IMR-90 (cell line): ENCODE measurements around the gene PTPRG. TPM values are rescaled to one million over a fixed set of nuclear protein-coding genes. Genes with fewer than 3 reads are reported as not detected.

Source experiments
- ATAC-seq: fragments of 200-7000 bp; cut with Tn5 transposase; 2 replicates; pipeline ENCODE4 v1.9.1; 2020; ENCODE audit warnings: low read depth, mild to moderate bottlenecking, moderate library complexity
- BruUV-seq: library from RNA; stranded (reverse); fragments of 400-500 nt; replicated peaks from 2 replicates; lab custom pipeline; 2021; lab: Mats Ljungman, UMichigan
- CTCF ChIA-PET: fragments of 300-600 bp; formaldehyde crosslinking; extraction: SDS; loops from one replicate; lab custom pipeline; 2021; ENCODE audit warnings: antibody characterized with exemption; lab: Yijun Ruan, JAX
- POLR2A ChIA-PET: fragments of 300-600 bp; sonication (Branson Sonifier 250); formaldehyde crosslinking; loops from one replicate; lab custom pipeline; 2022; ENCODE audit warnings: antibody characterized with exemption; ENCODE audit not compliant: unreplicated experiment; lab: Charles Lee
- DNase-seq: peaks from one replicate; pipeline ENCODE4 v3.0.0; 2013
- H2AFZ ChIP-seq: replicated peaks from 2 replicates; pipeline ENCODE3; 2013; ENCODE audit warnings: low read length, mild to moderate bottlenecking; ENCODE audit not compliant: poor library complexity
- H2AK5ac ChIP-seq: 2 replicates; pipeline ENCODE4 v1.6.1; 2013; ENCODE audit warnings: low read depth, low read length, inconsistent platforms
- H2AK9ac ChIP-seq: replicated peaks from 2 replicates; pipeline ENCODE3; 2013; ENCODE audit warnings: mild to moderate bottlenecking, low read depth, low read length, moderate library complexity; ENCODE audit not compliant: poor library complexity
- H2BK120ac ChIP-seq: 2 replicates; pipeline ENCODE4 v1.6.1; 2013; ENCODE audit warnings: low read depth, low read length, inconsistent platforms
- H2BK15ac ChIP-seq: 3 replicates; pipeline ENCODE4 v1.6.1; 2013; ENCODE audit warnings: low read depth, low read length, inconsistent platforms
- H2BK20ac ChIP-seq: 2 replicates; pipeline ENCODE4 v1.6.1; 2013; ENCODE audit warnings: low read depth, mild to moderate bottlenecking, inconsistent platforms, low read length, moderate library complexity
- H2BK5ac ChIP-seq: 2 replicates; pipeline ENCODE4 v1.6.1; 2013; ENCODE audit warnings: mild to moderate bottlenecking, low read depth, low read length, inconsistent platforms; ENCODE audit not compliant: poor library complexity, severe bottlenecking
- H3K14ac ChIP-seq: replicated peaks from 2 replicates; pipeline ENCODE4 v1.6.1; 2013; ENCODE audit warnings: low read depth, low read length, inconsistent platforms
- H3K18ac ChIP-seq: 2 replicates; pipeline ENCODE4 v1.6.1; 2013; ENCODE audit warnings: low read depth, low read length, control low read depth
- H3K23ac ChIP-seq: 2 replicates; pipeline ENCODE4 v1.6.1; 2013; ENCODE audit warnings: low read depth, low read length, inconsistent platforms
- H3K27ac ChIP-seq: 2 replicates; pipeline ENCODE4 v1.5.1; 2013; ENCODE audit warnings: mild to moderate bottlenecking, control low read depth, low read length; ENCODE audit not compliant: insufficient read depth
- H3K27me3 ChIP-seq: 2 replicates; pipeline ENCODE4 v1.6.1; 2013; ENCODE audit warnings: low read length; ENCODE audit not compliant: control insufficient read depth, insufficient read depth
- H3K36me3 ChIP-seq: 2 replicates; pipeline ENCODE4 v1.6.1; 2013; ENCODE audit warnings: low read length, mixed read lengths; ENCODE audit not compliant: control insufficient read depth, insufficient read depth
- H3K4ac ChIP-seq: 2 replicates; pipeline ENCODE4 v1.6.1; 2013; ENCODE audit warnings: low read depth, low read length, inconsistent platforms
- H3K4me1 ChIP-seq: 2 replicates; pipeline ENCODE4 v1.6.1; 2013; ENCODE audit warnings: low read length, mixed read lengths; ENCODE audit not compliant: control insufficient read depth, insufficient read depth
- H3K4me2 ChIP-seq: 2 replicates; pipeline ENCODE4 v1.6.1; 2013; ENCODE audit warnings: low read depth, mild to moderate bottlenecking, control low read depth, low read length, moderate library complexity
- H3K4me3 ChIP-seq: 2 replicates; pipeline ENCODE4 v1.5.1; 2013; ENCODE audit warnings: low read depth, mild to moderate bottlenecking, control low read depth, low read length, moderate library complexity; ENCODE audit not compliant: insufficient read depth
- H3K56ac ChIP-seq: 2 replicates; pipeline ENCODE4 v1.6.1; 2013; ENCODE audit warnings: low read length, inconsistent platforms; ENCODE audit not compliant: insufficient read depth; ENCODE audit errors: extremely low read depth
- H3K79me1 ChIP-seq, 2 experiments: 2 replicates each; pipeline ENCODE4 v1.6.1; 2013; ENCODE audit warnings: low read length in 2 of 2, inconsistent platforms in 1 of 2, low read depth in 1 of 2
- H3K9ac ChIP-seq: 2 replicates; pipeline ENCODE4 v1.6.1; 2013; ENCODE audit warnings: low read depth, low read length, control low read depth
- H3K9me1 ChIP-seq: 2 replicates; pipeline ENCODE4 v1.6.1; 2013; ENCODE audit warnings: low read length, inconsistent platforms; ENCODE audit not compliant: insufficient read depth
- H3K9me3 ChIP-seq: 2 replicates; pipeline ENCODE4 v1.6.1; 2013; ENCODE audit warnings: low read length; ENCODE audit not compliant: control insufficient read depth, insufficient read depth
- H4K20me1 ChIP-seq: 2 replicates; pipeline ENCODE4 v1.6.1; 2013; ENCODE audit warnings: low read length, inconsistent platforms; ENCODE audit not compliant: insufficient read depth
- H4K5ac ChIP-seq: 2 replicates; pipeline ENCODE4 v1.6.1; 2013; ENCODE audit warnings: mild to moderate bottlenecking, low read depth, low read length, control low read depth
- H4K8ac ChIP-seq, 2 experiments: 2 replicates each; pipeline ENCODE4 v1.6.1; 2013; ENCODE audit warnings: low read depth in 2 of 2, low read length in 2 of 2, control low read depth in 1 of 2, inconsistent platforms in 1 of 2
- H4K91ac ChIP-seq: 2 replicates; pipeline ENCODE4 v1.6.1; 2013; ENCODE audit warnings: low read depth, low read length, inconsistent platforms; ENCODE audit not compliant: insufficient read depth
- BHLHE40 ChIP-seq: fragments of 150-350 bp; IDR thresholded peaks from 2 replicates; pipeline ENCODE4 v1.6.1; 2016; ENCODE audit warnings: mild to moderate bottlenecking, low read depth, low read length
- CEBPB ChIP-seq: IDR thresholded peaks from 2 replicates; pipeline ENCODE4 v1.6.1; 2012; ENCODE audit warnings: low read depth, low read length, improper control_type of control experiment
- CHD1 ChIP-seq: IDR thresholded peaks from 2 replicates; pipeline ENCODE4 v1.6.1; 2012; ENCODE audit warnings: low read depth, low read length, improper control_type of control experiment
- CTCF ChIP-seq: conservative IDR thresholded peaks from 2 replicates; pipeline ENCODE4 v1.5.1; 2012; ENCODE audit warnings: mild to moderate bottlenecking, low read depth, low read length, improper control_type of control experiment
- ELK1 ChIP-seq: fragments of 150-350 bp; IDR thresholded peaks from 2 replicates; pipeline ENCODE4 v1.6.1; 2016; ENCODE audit warnings: low read depth, mild to moderate bottlenecking, low read length, moderate library complexity, borderline replicate concordance
- FOS ChIP-seq: fragments of 150-350 bp; IDR thresholded peaks from 2 replicates; pipeline ENCODE4 v1.6.1; 2016; ENCODE audit warnings: low read depth, low read length
- MAFK ChIP-seq: IDR thresholded peaks from 2 replicates; pipeline ENCODE4 v1.6.1; 2012; ENCODE audit warnings: low read depth, low read length, improper control_type of control experiment
- MAZ ChIP-seq: IDR thresholded peaks from 2 replicates; pipeline ENCODE4 v1.6.1; 2012; ENCODE audit warnings: low read depth, mild to moderate bottlenecking, low read length, improper control_type of control experiment, moderate library complexity, borderline replicate concordance
- NFE2L2 ChIP-seq: fragments of 150-350 bp; IDR thresholded peaks from 2 replicates; pipeline ENCODE4 v1.6.1; 2016; ENCODE audit warnings: low read depth, mild to moderate bottlenecking, low read length
- POLR2A ChIP-seq: IDR thresholded peaks from 2 replicates; pipeline ENCODE4 v1.6.1; 2012; ENCODE audit warnings: mild to moderate bottlenecking, low read depth, low read length
- RAD21 ChIP-seq: IDR thresholded peaks from 2 replicates; pipeline ENCODE4 v1.6.1; 2012; ENCODE audit warnings: low read length, improper control_type of control experiment
- RCOR1 ChIP-seq: IDR thresholded peaks from 2 replicates; pipeline ENCODE4 v1.6.1; 2012; ENCODE audit warnings: mild to moderate bottlenecking, low read length, improper control_type of control experiment; ENCODE audit not compliant: insufficient replicate concordance
- RFX5 ChIP-seq: IDR thresholded peaks from 2 replicates; pipeline ENCODE4 v1.8.0; 2012; ENCODE audit warnings: low read depth, mild to moderate bottlenecking, low read length, moderate library complexity
- SMC3 ChIP-seq: fragments of 150-350 bp; IDR thresholded peaks from 2 replicates; pipeline ENCODE4 v1.6.1; 2016; ENCODE audit warnings: low read depth, mild to moderate bottlenecking, antibody characterized with exemption, low read length, moderate library complexity
- USF2 ChIP-seq: fragments of 150-350 bp; IDR thresholded peaks from 2 replicates; pipeline ENCODE4 v1.6.1; 2017; ENCODE audit warnings: mild to moderate bottlenecking, antibody characterized with exemption, low read length, low read depth
- WGBS, 2 experiments: methylation state at CpG; one replicate each; pipeline versions ENCODE4 v1.1.5 to v1.1.7; 2013; ENCODE audit warnings: missing lambda C conversion rate in 2 of 2; ENCODE audit not compliant: insufficient read length in 1 of 2; ENCODE audit errors: extremely low coverage in 2 of 2; 5-methylcytosine and 5-hydroxymethylcytosine counted together
- dilution Hi-C: fragments of 300-500 bp; cut with HindIII; formaldehyde crosslinking; loops from one replicate; pipeline ENCODE4 v1.14.3; 2018; ENCODE audit warnings: low sequenced_read_pairs; ENCODE audit not compliant: unreplicated experiment
- in situ Hi-C: fragments of 300-500 bp; cut with MboI; formaldehyde crosslinking; loops from 3 replicates; pipeline ENCODE4 v1.14.3; 2019; ENCODE audit warnings: low sequenced_read_pairs, inconsistent platforms, mixed read lengths
- intact Hi-C: fragments of 100-400 bp; cut with micrococcal nuclease; formaldehyde crosslinking; loops from 2 replicates; pipeline ENCODE4 v1.10.0; 2022
- polyA plus RNA-seq, 3 experiments: library from polyadenylated mRNA; depleted of rRNA; stranded (reverse); fragments of >200 nt; gene quantifications; 2 replicates each; pipeline ENCODE4 v1.2.3, GENCODE V29; 2012; ENCODE audit warnings: low replicate concordance in 1 of 3
- total RNA-seq: library from RNA; depleted of rRNA; stranded (reverse); fragments of >200 nt; gene quantifications from 2 replicates; pipeline ENCODE4 v1.2.3, GENCODE V29; 2012

Gene PTPRG
- total and polyA plus RNA-seq, 2 of the 4 experiments (the other 2 are of a cell fraction), result 7.7 to 31.0 TPM

GRCh38 chr3:62248734-62249483 is 687.5 kb downstream of the PTPRG start:
- H2BK15ac ChIP-seq, result no peak overlapping the region
- no peak overlapping the region for H3K27ac ChIP-seq
- no peak overlapping the region for H2AK9ac ChIP-seq
- in situ Hi-C loops, result no loop called here
- intact Hi-C loops, result no loop called here
- no peak overlapping the region for H3K4me3 ChIP-seq
- H2AK5ac ChIP-seq, result no peak overlapping the region
- H2BK120ac ChIP-seq, result no peak overlapping the region
- H3K9me3 ChIP-seq, result no peaks in the 10 kb centered on the region
- dilution Hi-C loops, result no loop called here
- H3K14ac ChIP-seq, result no peak overlapping the region
- no peak for ATAC-seq
- no peak overlapping the region for H3K18ac ChIP-seq
- H2BK20ac ChIP-seq, result no peak overlapping the region
- no peak overlapping the region for H3K56ac ChIP-seq
- H3K4ac ChIP-seq, result no peak overlapping the region
- no peaks in the 10 kb centered on the region for H3K27me3 ChIP-seq
- H3K36me3 ChIP-seq, result no peaks in the 10 kb centered on the region
- H2BK5ac ChIP-seq, result no peak overlapping the region
- no peak overlapping the region for H3K23ac ChIP-seq
- no CpG with 5 or more reads among the region's 1 CpG for WGBS, 2 experiments
- peaks cover 5% of the 10 kb centered on the region; the same call in 1 of the 2 replicates for H3K9me1 ChIP-seq
- no TSS peak for BruUV-seq
- H4K20me1 ChIP-seq, result 0 out of 2 replicates have a peak, but pooled peaks cover 3% of the 10 kb centered on the region
- H4K91ac ChIP-seq, result no peak overlapping the region
- H3K79me1 ChIP-seq, result no peaks in the 10 kb centered on the region
- peaks cover 3% of the 10 kb centered on the region for H3K4me1 ChIP-seq
- H3K4me2 ChIP-seq, result no peak overlapping the region
- H2AFZ ChIP-seq, result no peak overlapping the region
- ChIA-PET POLR2A (no interaction called here), CTCF (no interaction called here)
- no peak overlapping the region for H4K5ac ChIP-seq
- DNase-seq, result no peak
- TF ChIP-seq MAFK (no peak), RFX5 (no peak), RCOR1 (no peak), USF2 (no peak), NFE2L2 (no peak), CEBPB (no peak), SMC3 (no peak), CTCF (no peak), RAD21 (no peak), FOS (no peak), BHLHE40 (no peak), ELK1 (no peak), MAZ (no peak), CHD1 (no peak), POLR2A (no peak)
- H3K9ac ChIP-seq, result no peak overlapping the region
- H4K8ac ChIP-seq, result no peak overlapping the region
